DOHH2 (cell line): ENCODE results near the gene LIN37.

Experiments used
- CTCF ChIP-seq: fragments of 200-600 bp; sonication (generic); IDR thresholded peaks from one replicate; pipeline ENCODE4 v1.5.1; 2014; ENCODE audit warnings: antibody characterized with exemption, mild to moderate bottlenecking, low read depth, low read length; ENCODE audit not compliant: poor library complexity, severe bottlenecking
- EZH2phosphoT487 ChIP-seq: fragments of 200-600 bp; sonication (generic); IDR thresholded peaks from 2 replicates; pipeline ENCODE4 v1.6.1; 2017; ENCODE audit warnings: borderline replicate concordance, mild to moderate bottlenecking, antibody characterized with exemption, low read length, moderate library complexity, mixed read lengths

GRCh38 chr19:35781650-35782049 is 33.3 kb downstream of the LIN37 start:
- TF ChIP-seq CTCF (no peak), EZH2phosphoT487 (no peak)
